Coronary artery (tissue), 2 donors: ENCODE results near the gene TSPO2.

ENCODE experiments used
- DNase-seq: peaks from one replicate; pipeline ENCODE4 v3.0.0-alpha.2; 2017; ENCODE audit warnings: low spot score
- H3K27ac ChIP-seq, 2 donors: fragments of 200-600 bp; sonication (generic); one replicate each; pipeline ENCODE4 v1.5.1; 2016 to 2019
- H3K4me3 ChIP-seq: fragments of 200-600 bp; sonication (generic); 2 replicates; pipeline ENCODE4 v1.5.1; 2016; ENCODE audit warnings: mild to moderate bottlenecking, moderate library complexity
- CTCF ChIP-seq: fragments of 200-600 bp; sonication (generic); IDR thresholded peaks from one replicate; pipeline ENCODE4 v1.5.1; 2019; ENCODE audit warnings: antibody characterized with exemption

TSPO2 gene

GRCh38 chr6:41083072-41083471 lies 40.8 kb downstream of the TSPO2 start:
- H3K4me3 ChIP-seq: no peak overlapping the region
- H3K27ac ChIP-seq: no peak overlapping the region
- no peak for DNase-seq
- TF ChIP-seq CTCF: no peak

DNA sequence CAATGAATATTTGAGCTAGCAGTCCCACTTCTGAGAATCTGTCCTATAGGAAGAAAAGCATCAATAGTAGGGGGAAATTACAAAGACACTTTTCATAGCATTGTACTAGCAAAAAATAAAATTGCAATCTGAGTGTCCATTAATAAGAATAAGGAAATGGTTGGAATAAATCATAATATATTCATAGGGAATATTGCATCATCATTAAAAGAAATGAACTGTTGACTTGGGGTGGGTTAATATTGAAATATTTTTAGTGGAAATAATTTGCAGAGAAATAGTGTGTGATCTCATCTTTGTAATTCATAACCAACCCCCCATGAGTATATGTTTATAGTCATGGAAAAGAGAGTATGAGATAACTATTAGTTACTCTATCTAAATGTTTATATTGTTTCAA lies 42.9 kb downstream of the TSPO2 start:
- no peak for TF ChIP-seq CTCF
- no peak overlapping the region for H3K27ac ChIP-seq
- no peak overlapping the region for H3K4me3 ChIP-seq
- no peak for DNase-seq

- no peak overlapping the region for H3K27ac ChIP-seq
- no peak overlapping the region for H3K4me3 ChIP-seq
- no peak for TF ChIP-seq CTCF
- no peak for DNase-seq
Observed at GRCh38 chr6:41088451-41088850, 46.2 kb downstream of the TSPO2 start.

DNA sequence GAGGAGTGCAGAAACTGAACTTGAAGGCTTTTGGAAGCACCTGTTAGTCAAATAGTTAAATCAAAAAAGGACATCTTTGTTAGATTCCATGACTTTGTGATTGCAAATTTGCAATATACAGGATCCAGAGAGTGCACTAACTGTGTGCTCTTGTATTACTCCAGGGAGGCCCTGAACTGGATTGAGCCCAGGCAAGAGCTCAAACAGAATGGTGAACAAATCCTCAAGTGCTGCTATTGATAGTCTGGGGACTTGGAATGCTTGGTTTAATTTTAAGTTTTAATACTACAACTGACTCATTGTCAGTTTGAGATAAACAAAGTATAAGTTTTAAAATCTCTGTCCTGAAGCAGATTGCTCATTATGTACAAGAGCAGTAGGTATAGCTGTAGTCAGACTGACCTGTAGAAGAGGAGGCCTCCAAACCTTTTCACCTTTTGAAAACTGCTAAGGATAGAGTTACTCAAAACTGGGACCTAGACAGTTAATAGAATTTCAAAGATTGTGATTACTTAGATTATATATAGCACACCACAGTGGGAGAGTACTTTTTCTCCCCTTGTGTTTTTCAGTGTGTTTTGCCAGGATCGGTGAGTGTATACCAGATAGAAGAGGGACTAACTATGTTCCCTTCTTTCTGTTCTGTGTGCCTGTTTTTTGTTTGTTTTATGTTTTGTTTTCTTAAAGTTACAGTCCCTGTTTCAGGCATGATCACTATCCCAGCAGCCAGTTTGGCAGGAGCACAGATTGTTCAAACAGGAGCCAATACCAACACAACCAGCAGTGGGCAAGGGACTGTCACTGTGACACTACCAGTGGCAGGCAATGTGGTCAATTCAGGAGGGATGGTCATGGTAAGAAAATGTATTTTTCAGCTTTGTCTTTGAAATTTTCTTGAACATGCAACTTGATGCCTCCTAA lies 48.8 kb downstream of the TSPO2 start:
- Histone ChIP-seq H3K4me3 (no peak overlapping the region), H3K27ac (peak overlapping the region in 1 of 2 donors; percentile 1)
- no peak for TF ChIP-seq CTCF
- DNase-seq: no peak

GRCh38 chr6:41092421-41093140 lies 50.3 kb downstream of the TSPO2 start:
- DNase-seq: no peak
- no peak for TF ChIP-seq CTCF
- Histone ChIP-seq H3K27ac (no peak overlapping the region), H3K4me3 (no peak overlapping the region)

GRCh38 chr6:41093729-41094128 lies 51.5 kb downstream of the TSPO2 start:
- TF ChIP-seq CTCF: no peak
- no peak for DNase-seq
- H3K4me3 ChIP-seq: no peak overlapping the region
- H3K27ac ChIP-seq: no peak overlapping the region
